K562 (cell line): ENCODE data around the gene MRPS6. TPM values are rescaled to one million over a fixed set of nuclear protein-coding genes. Genes with fewer than 3 reads are reported as not detected.
A peak's percentile ranks its signal among the peaks of the same experiment; 100 is the strongest.

ENCODE experiments used
- ARNT ChIP-seq, 2 experiments: fragments of 450-650 bp; IDR thresholded peaks; 2 replicates each; pipeline ENCODE4 v1.6.1; 2016; ENCODE audit warnings: mild to moderate bottlenecking in 1 of 2
- CBFA2T2 ChIP-seq: fragments of 450-650 bp; conservative IDR thresholded peaks from 2 replicates; pipeline ENCODE4 v1.6.1; 2017; ENCODE audit warnings: mild to moderate bottlenecking
- CC2D1A ChIP-seq: fragments of 450-650 bp; IDR thresholded peaks from 2 replicates; pipeline ENCODE4 v1.6.1; 2017; ENCODE audit warnings: mild to moderate bottlenecking
- CREBBP ChIP-seq: IDR thresholded peaks from one replicate; pipeline ENCODE4 v1.6.1; 2012; ENCODE audit warnings: low read depth, mild to moderate bottlenecking, control low read depth, inconsistent platforms, low read length
- GTF2A2 ChIP-seq: IDR thresholded peaks from 2 replicates; pipeline ENCODE4 v1.6.1; 2016; ENCODE audit warnings: mild to moderate bottlenecking, missing genetic modification characterization, missing compliant biosample characterization
- HNRNPL ChIP-seq: fragments of 200-400 bp; formaldehyde crosslinking; IDR thresholded peaks from 2 replicates; pipeline ENCODE4 v1.6.1; 2017; ENCODE audit warnings: low read depth, mild to moderate bottlenecking, low read length
- JUND ChIP-seq, 2 experiments: IDR thresholded peaks; 2 replicates in 1 of 2; 3 replicates in 1 of 2; pipeline ENCODE4 v1.6.1; 2011; ENCODE audit warnings: borderline replicate concordance in 2 of 2, low read depth in 2 of 2, low read length in 2 of 2, improper control_type of control experiment in 1 of 2, missing biosample characterization in 1 of 2, missing genetic modification characterization in 1 of 2, missing genetic modification reagents in 1 of 2
- MNT ChIP-seq, 2 experiments: fragments of 450-650 bp; conservative IDR thresholded peaks; 2 replicates each; pipeline ENCODE4 v1.6.1; 2017; ENCODE audit warnings: mild to moderate bottlenecking in 2 of 2, moderate library complexity in 2 of 2
- MTA2 ChIP-seq: fragments of 450-650 bp; IDR thresholded peaks from 2 replicates; pipeline ENCODE4 v1.6.1; 2016; ENCODE audit warnings: low read depth
- NCOA4 ChIP-seq: fragments of 450-650 bp; IDR thresholded peaks from 2 replicates; pipeline ENCODE4 v1.6.1; 2018; ENCODE audit warnings: mild to moderate bottlenecking; ENCODE audit not compliant: partially characterized antibody
- NFE2 ChIP-seq: IDR thresholded peaks from 2 replicates; pipeline ENCODE4 v1.6.1; 2014; ENCODE audit warnings: antibody characterized with exemption, low read depth
- POLR2AphosphoS5 ChIP-seq: IDR thresholded peaks from 2 replicates; pipeline ENCODE4 v1.6.1; 2011; ENCODE audit warnings: mild to moderate bottlenecking, low read depth, low read length, moderate library complexity; ENCODE audit not compliant: control insufficient read depth, insufficient read depth
- PTRF ChIP-seq: fragments of 450-650 bp; IDR thresholded peaks from 2 replicates; pipeline ENCODE4 v1.6.1; 2016; ENCODE audit warnings: mild to moderate bottlenecking, missing genetic modification characterization, missing compliant biosample characterization
- RREB1 ChIP-seq: fragments of 250-450 bp; sonication (Bioruptor Pico); IDR thresholded peaks from 2 replicates; pipeline ENCODE4 v1.4.0; 2020
- SIN3A ChIP-seq, 2 experiments: fragments of 150-350 bp in 1 of 2; IDR thresholded peaks; 2 replicates each; pipeline ENCODE4 v1.6.1; 2011 to 2016; ENCODE audit warnings: borderline replicate concordance in 2 of 2, low read depth in 2 of 2, low read length in 2 of 2, mild to moderate bottlenecking in 2 of 2, moderate library complexity in 2 of 2; ENCODE audit not compliant: control insufficient read depth in 1 of 2
- SMARCA4 ChIP-seq: fragments of 450-650 bp; IDR thresholded peaks from 2 replicates; pipeline ENCODE4 v1.6.1; 2016
- TAF15 ChIP-seq: fragments of 200-400 bp; formaldehyde crosslinking; IDR thresholded peaks from 2 replicates; pipeline ENCODE4 v1.6.1; 2017; ENCODE audit warnings: mild to moderate bottlenecking, low read depth, low read length, moderate library complexity
- WHSC1 ChIP-seq: IDR thresholded peaks from one replicate; pipeline ENCODE4 v1.6.1; 2012; ENCODE audit warnings: low read length, control low read depth, inconsistent platforms
- ZBTB17 ChIP-seq: fragments of 450-650 bp; formaldehyde crosslinking; IDR thresholded peaks from 2 replicates; pipeline ENCODE4 v1.4.0; 2020; ENCODE audit warnings: mild to moderate bottlenecking
- ZKSCAN3 ChIP-seq: fragments of 250-450 bp; sonication (Bioruptor Pico); IDR thresholded peaks from 2 replicates; pipeline ENCODE4 v1.4.0; 2020
- ZNF184 ChIP-seq: sonication (generic); formaldehyde crosslinking; IDR thresholded peaks from 2 replicates; pipeline ENCODE4 v1.5.0; 2020; ENCODE audit warnings: missing genetic modification reagents
- ZNF77 ChIP-seq: fragments of 250-450 bp; sonication (Bioruptor Pico); IDR thresholded peaks from 2 replicates; pipeline ENCODE4 v1.5.0; 2020
- polyA plus RNA-seq, 8 experiments: library from polyadenylated mRNA; depleted of rRNA in 4 of 8; stranded (reverse) in 5 of 8; unstranded in 3 of 8; fragments of >200 nt; fragmentation: Nextera tagmentation in 2 of 8; fragmentation: Illumina TruSeq in 1 of 8; extraction: Ambion mirVana in 2 of 8; extraction: Trizol in 1 of 8; gene quantifications; 2 replicates each; pipeline versions ENCODE4 v1.2.1 to v1.2.3, GENCODE V29; 2011 to 2014; ENCODE audit warnings: inconsistent platforms in 1 of 8, missing spikeins in 1 of 8
- total RNA-seq, 7 experiments: library from RNA; depleted of rRNA in 6 of 7; stranded (reverse); fragments of >200 nt in 6 of 7; fragmentation: Illumina TruSeq in 2 of 7; extraction: Trizol in 2 of 7; gene quantifications; 2 replicates each; pipeline versions ENCODE4 v1.2.1 to v1.2.3, GENCODE V29; 2011 to 2021; ENCODE audit warnings: low replicate concordance in 1 of 7

The MRPS6 gene
- total and polyA plus RNA-seq, 9 of the 15 experiments (the other 6 are each of a cell fraction or from before 2014, with no cell fraction given): 26.1 to 72.0 (median 39.3) TPM

- peak; percentile 94 for TF ChIP-seq SMARCA4
- TF ChIP-seq TAF15: no peak
- TF ChIP-seq PTRF (tag): 0 out of 2 replicates have a peak, but pooled peaks have one; percentile 5
- TF ChIP-seq ZNF77 (CRISPR knock-in tag): no peak
- TF ChIP-seq WHSC1: no peak
- peak; percentile 99 for TF ChIP-seq JUND (IDR thresholded peaks at IDR 0.05; ENCODE audit: borderline replicate concordance, low read depth, low read length)
- TF ChIP-seq JUND (tag; IDR thresholded peaks at IDR 0.05; ENCODE audit: borderline replicate concordance, low read depth, low read length): peak; percentile 97
- peak; percentile 86 for TF ChIP-seq ZBTB17 (CRISPR knock-in tag)
- no peak for TF ChIP-seq ZKSCAN3 (CRISPR knock-in tag)
- TF ChIP-seq MTA2: peak; percentile 72
- TF ChIP-seq POLR2AphosphoS5: peak; percentile 85
- peak; percentile 93 for TF ChIP-seq CBFA2T2
- no peak for TF ChIP-seq HNRNPL
- TF ChIP-seq NCOA4: no peak
- no peak for TF ChIP-seq ZNF184 (CRISPR knock-in tag)
- TF ChIP-seq SIN3A (IDR thresholded peaks at IDR 0.05; ENCODE audit: borderline replicate concordance in 2 of 2, control insufficient read depth in 1 of 2, low read depth in 2 of 2, low read length in 2 of 2): no peak
- TF ChIP-seq CREBBP: no peak
- peak; percentile 82 for TF ChIP-seq NFE2
- peak; percentile 36 to 72; a peak in 3 of 4 replicates for TF ChIP-seq MNT (conservative IDR thresholded peaks at IDR 0.05)
- peak in 1 of 2 experiments; percentile 85; a peak in 2 of 4 replicates for TF ChIP-seq ARNT (IDR thresholded peaks at IDR 0.05)
- no peak for TF ChIP-seq RREB1 (CRISPR knock-in tag)
- TF ChIP-seq CC2D1A: peak; percentile 53; the same call in 1 of the 2 replicates
- TF ChIP-seq GTF2A2 (tag): no peak
Observed at GRCh38 chr21:34190576-34191321, 117.4 kb downstream of the MRPS6 start (continued).
